Parathyroid adenoma (tissue), 2 donors: ENCODE results near the gene ADCY2.

Experiments used
- H2AFZ ChIP-seq: fragments of 300-600 bp; sonication (generic); one replicate; pipeline ENCODE4 v1.7.0; 2017; ENCODE audit warnings: antibody characterized with exemption, mild to moderate bottlenecking
- H3K27ac ChIP-seq: fragments of 300-600 bp; sonication (generic); one replicate; pipeline ENCODE4 v1.7.0; 2017
- H3K27me3 ChIP-seq: fragments of 300-600 bp; sonication (generic); one replicate; pipeline ENCODE4 v1.7.0; 2017; ENCODE audit warnings: low read length; ENCODE audit not compliant: control insufficient read depth, insufficient read depth
- H3K36me3 ChIP-seq: fragments of 300-600 bp; sonication (generic); one replicate; pipeline ENCODE4 v1.7.0; 2017; ENCODE audit warnings: low read length; ENCODE audit not compliant: control insufficient read depth, insufficient read depth
- H3K4me1 ChIP-seq: fragments of 300-600 bp; sonication (generic); one replicate; pipeline ENCODE4 v1.7.0; 2017; ENCODE audit warnings: control low read depth
- H3K4me2 ChIP-seq: fragments of 300-600 bp; sonication (generic); one replicate; pipeline ENCODE4 v1.7.0; 2017; ENCODE audit warnings: low read length
- H3K4me3 ChIP-seq: fragments of 300-600 bp; sonication (generic); one replicate; pipeline ENCODE4 v1.7.0; 2017; ENCODE audit warnings: low read depth, low read length
- H3K79me2 ChIP-seq: fragments of 300-600 bp; sonication (generic); one replicate; pipeline ENCODE4 v1.7.0; 2017; ENCODE audit warnings: control low read depth
- H3K9ac ChIP-seq: fragments of 300-600 bp; sonication (generic); one replicate; pipeline ENCODE4 v1.7.0; 2017; ENCODE audit warnings: mild to moderate bottlenecking
- H3K9me3 ChIP-seq: fragments of 300-600 bp; sonication (generic); one replicate; pipeline ENCODE4 v1.7.0; 2017; ENCODE audit warnings: low read length; ENCODE audit not compliant: control insufficient read depth
- CTCF ChIP-seq: fragments of 300-600 bp; sonication (generic); IDR thresholded peaks from one replicate; pipeline ENCODE4 v1.7.0; 2017; ENCODE audit warnings: antibody characterized with exemption, mild to moderate bottlenecking
- donor health status: primary hyperparathyroidism.

Gene ADCY2

GRCh38 chr5:7546555-7546954 lies 150.6 kb downstream of the ADCY2 start:
- Histone ChIP-seq H3K27me3 (no peaks in the 10 kb centered on the region), H3K79me2 (no peaks in the 10 kb centered on the region), H3K4me3 (no peak overlapping the region), H3K27ac (no peak overlapping the region), H3K4me2 (no peak overlapping the region), H3K36me3 (no peaks in the 10 kb centered on the region), H2AFZ (no peak overlapping the region), H3K4me1 (no peaks in the 10 kb centered on the region), H3K9ac (no peak overlapping the region), H3K9me3 (no peaks in the 10 kb centered on the region)
- no peak for TF ChIP-seq CTCF

- Histone ChIP-seq H3K4me1 (no peaks in the 10 kb centered on the region), H3K79me2 (no peaks in the 10 kb centered on the region), H2AFZ (no peak overlapping the region), H3K36me3 (no peaks in the 10 kb centered on the region), H3K4me3 (no peak overlapping the region), H3K9me3 (no peaks in the 10 kb centered on the region), H3K4me2 (no peak overlapping the region), H3K27ac (no peak overlapping the region), H3K27me3 (no peaks in the 10 kb centered on the region), H3K9ac (no peak overlapping the region)
- no peak for TF ChIP-seq CTCF
Measured at GRCh38 chr5:7548596-7548995, 152.7 kb downstream of the ADCY2 start.

- no peak for TF ChIP-seq CTCF
- no peaks in the 10 kb centered on the region for H3K79me2 ChIP-seq
- H3K4me2 ChIP-seq: no peak overlapping the region
- H3K4me1 ChIP-seq: no peaks in the 10 kb centered on the region
- no peaks in the 10 kb centered on the region for H3K27me3 ChIP-seq
- no peak overlapping the region for H3K9ac ChIP-seq
- no peaks in the 10 kb centered on the region for H3K9me3 ChIP-seq
- H3K27ac ChIP-seq: no peak overlapping the region
- H3K36me3 ChIP-seq: no peaks in the 10 kb centered on the region
- no peak overlapping the region for H3K4me3 ChIP-seq
- no peak overlapping the region for H2AFZ ChIP-seq
Measured at GRCh38 chr5:7565559-7565958, 169.6 kb downstream of the ADCY2 start.

DNA sequence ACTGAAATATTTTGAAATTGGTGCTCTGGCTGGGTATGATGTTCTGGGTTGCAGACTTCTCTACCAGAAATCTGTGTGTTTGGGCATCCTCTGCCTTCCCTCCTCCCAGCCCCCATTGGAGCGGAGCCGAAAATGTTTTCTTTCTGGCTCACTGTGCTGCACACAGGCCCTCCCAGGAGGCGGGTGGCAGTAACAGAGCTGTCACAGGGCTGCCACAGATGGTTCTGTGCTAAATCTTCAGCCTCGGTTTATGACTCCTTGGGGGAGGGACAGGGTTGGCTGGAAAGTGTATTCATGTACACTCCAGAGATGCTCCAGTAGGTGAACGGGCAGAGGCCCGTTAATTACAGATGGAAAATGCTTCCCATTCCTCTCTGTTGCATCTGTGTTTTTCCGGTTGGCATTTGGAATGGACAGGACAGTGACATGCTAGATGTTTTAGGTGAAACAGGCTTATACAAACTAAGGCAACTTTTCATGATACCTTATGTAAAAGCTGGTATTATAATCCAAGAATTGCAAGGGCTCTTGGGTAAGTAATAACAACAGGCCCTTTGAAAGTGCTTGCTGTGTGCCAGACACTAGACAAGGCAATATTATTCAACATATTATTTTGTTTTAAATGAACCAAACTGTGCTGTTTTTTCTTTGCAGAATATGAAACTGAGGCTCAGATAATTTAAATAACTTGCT lies 180.2 kb downstream of the ADCY2 start:
- Histone ChIP-seq H2AFZ (no peak overlapping the region), H3K27ac (no peak overlapping the region), H3K79me2 (no peaks in the 10 kb centered on the region), H3K4me3 (no peak overlapping the region), H3K27me3 (no peaks in the 10 kb centered on the region), H3K36me3 (no peaks in the 10 kb centered on the region), H3K9me3 (no peaks in the 10 kb centered on the region), H3K9ac (no peak overlapping the region), H3K4me1 (no peaks in the 10 kb centered on the region), H3K4me2 (no peak overlapping the region)
- no peak for TF ChIP-seq CTCF

- Histone ChIP-seq H3K27ac (no peak overlapping the region), H3K27me3 (no peaks in the 10 kb centered on the region), H3K79me2 (no peaks in the 10 kb centered on the region), H3K4me3 (no peak overlapping the region), H3K36me3 (no peaks in the 10 kb centered on the region), H3K4me2 (no peak overlapping the region), H3K9me3 (no peaks in the 10 kb centered on the region), H3K9ac (no peak overlapping the region), H2AFZ (no peak overlapping the region), H3K4me1 (no peaks in the 10 kb centered on the region)
- TF ChIP-seq CTCF: no peak
Measured at GRCh38 chr5:7577381-7577780, 181.4 kb downstream of the ADCY2 start.
